ENCODE results near the gene CYB5R4. TPM values are rescaled to one million over a fixed set of nuclear protein-coding genes. Genes with fewer than 3 reads are reported as not detected.

Gene CYB5R4
- total and polyA plus RNA-seq, 2 experiments from 2014 or later = 4.1 to 17.5 TPM

DNA sequence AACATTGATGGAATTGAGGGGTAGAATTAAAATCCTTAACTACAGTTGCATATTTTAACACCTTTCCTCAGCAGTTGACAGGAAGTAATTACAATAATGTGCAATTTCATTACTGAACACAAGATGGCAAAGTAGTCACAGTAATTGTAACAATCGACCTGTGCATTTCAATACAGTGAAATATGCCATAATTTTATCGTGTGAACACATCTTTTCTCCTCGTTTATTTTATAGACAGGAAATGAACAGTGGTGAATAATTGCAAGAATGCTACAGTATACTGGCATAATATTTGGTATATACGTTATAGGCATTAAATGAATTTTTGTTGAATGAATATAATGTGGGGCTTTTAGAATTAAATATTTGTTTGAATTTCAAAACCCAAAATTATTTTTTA lies 25.0 kb downstream of the CYB5R4 start:
- DNase-seq = peak; percentile 70
- Histone ChIP-seq H3K27me3 (replicated peaks; ENCODE audit: insufficient read depth) (no peaks in the 10 kb centered on the region), H3F3A (ENCODE audit: insufficient read depth) (no peaks in the 10 kb centered on the region), H3K9me2 (ENCODE audit: insufficient read depth) (no peaks in the 10 kb centered on the region), H3K9me3 (ENCODE audit: low read depth) (no peaks in the 10 kb centered on the region), H3K36me3 (ENCODE audit: low read depth) (no peaks in the 10 kb centered on the region), H3K4me3 (0 out of 2 replicates have a peak overlapping the region, but pooled peaks have one; percentile 1), H3K9ac (no peak overlapping the region), H3K79me2 (ENCODE audit: insufficient read depth) (peaks cover 29% of the 10 kb centered on the region), H2AFZ (no peak overlapping the region), H4K20me1 (ENCODE audit: insufficient read depth) (no peaks in the 10 kb centered on the region), H3K4me2 (ENCODE audit: unreplicated experiment) (no peak overlapping the region), H3K4me1 (ENCODE audit: insufficient read depth) (0 out of 2 replicates have a peak, but pooled peaks cover 3% of the 10 kb centered on the region), H3K27ac (no peak overlapping the region)
- WGBS, 2 experiments (ENCODE audit: low coverage in 1 of 2, low lambda C conversion rate in 2 of 2, missing lambda C conversion rate in 2 of 2) = 3 to 5% methylated on average over 4 of the region's 4 CpGs
- in situ Hi-C loops (cut with MboI) = loop anchor here (25.0 kb wide), 3 partner anchors 678 to 1453 kb away; partner anchors contain the start of gene TBX18
- no peak for TF ChIP-seq EZH2 (IDR thresholded peaks at IDR 0.05; ENCODE audit: insufficient read depth, poor library complexity, severe bottlenecking)
- no peak for TF ChIP-seq EZH2phosphoT487 (IDR thresholded peaks at IDR 0.05; ENCODE audit: insufficient read depth, low read depth)

DNA sequence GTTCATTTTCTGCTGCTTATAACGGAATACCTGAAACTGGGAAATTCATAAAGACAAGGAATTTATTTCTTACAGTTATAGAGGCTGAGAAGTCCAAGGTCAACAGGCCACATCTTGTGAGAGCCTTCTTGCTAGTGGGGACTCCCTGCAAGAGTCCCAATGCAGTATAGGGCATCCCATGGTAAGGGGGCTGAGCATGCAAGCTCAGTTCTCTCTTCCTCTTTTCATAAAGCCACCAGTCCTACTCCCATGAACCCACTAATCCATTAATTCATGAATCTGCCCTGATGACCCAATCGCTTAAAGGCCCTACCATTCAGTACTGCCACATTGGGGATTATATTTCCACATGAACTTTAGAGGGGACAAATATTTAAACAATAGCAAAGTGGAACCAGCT lies 26.5 kb downstream of the CYB5R4 start:
- Histone ChIP-seq H4K20me1 (ENCODE audit: insufficient read depth) (no peaks in the 10 kb centered on the region), H3K9me2 (ENCODE audit: insufficient read depth) (no peaks in the 10 kb centered on the region), H3K4me3 (no peak overlapping the region), H3K79me2 (ENCODE audit: insufficient read depth) (peaks cover 16% of the 10 kb centered on the region), H3K9me3 (ENCODE audit: low read depth) (no peaks in the 10 kb centered on the region), H2AFZ (no peak overlapping the region), H3F3A (ENCODE audit: insufficient read depth) (no peaks in the 10 kb centered on the region), H3K27me3 (replicated peaks; ENCODE audit: insufficient read depth) (no peaks in the 10 kb centered on the region), H3K9ac (no peak overlapping the region), H3K36me3 (ENCODE audit: low read depth) (no peaks in the 10 kb centered on the region), H3K4me2 (ENCODE audit: unreplicated experiment) (no peak overlapping the region), H3K27ac (no peak overlapping the region), H3K4me1 (ENCODE audit: insufficient read depth) (0 out of 2 replicates have a peak, but pooled peaks cover 3% of the 10 kb centered on the region)
- TF ChIP-seq EZH2phosphoT487 (IDR thresholded peaks at IDR 0.05; ENCODE audit: insufficient read depth, low read depth) (no peak), EZH2 (IDR thresholded peaks at IDR 0.05; ENCODE audit: insufficient read depth, poor library complexity, severe bottlenecking) (no peak)
- no peak for DNase-seq
- in situ Hi-C loops (cut with MboI) = loop anchor here (25.0 kb wide), 3 partner anchors 676 to 1451 kb away; partner anchors contain the start of gene TBX18
- 98 to 99% methylated on average over 2 of the region's 2 CpGs for WGBS, 2 experiments (ENCODE audit: low coverage in 1 of 2, low lambda C conversion rate in 2 of 2, missing lambda C conversion rate in 2 of 2)

DNA sequence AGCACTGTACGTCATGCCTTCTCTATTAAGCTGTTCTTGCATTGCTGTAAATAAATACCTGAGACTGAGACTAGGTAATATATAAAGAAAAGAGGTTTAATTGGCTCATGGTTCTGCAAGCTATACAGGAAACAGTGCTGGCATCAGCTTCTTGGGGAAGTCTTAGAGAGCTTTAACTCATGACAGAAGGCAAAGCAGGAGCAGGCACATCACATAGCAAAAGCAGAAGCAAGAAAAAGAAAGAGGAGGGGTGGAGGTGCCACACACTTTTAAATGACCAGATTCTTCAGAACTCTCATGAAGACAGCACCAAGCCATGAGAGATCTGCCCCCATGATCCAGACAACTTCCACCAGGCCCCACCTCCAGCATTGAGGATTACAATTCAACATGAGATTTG lies 30.1 kb downstream of the CYB5R4 start:
- DNase-seq = no peak
- 0 out of 2 replicates have a peak, but pooled peaks cover 2% of the 10 kb centered on the region for H3K4me1 ChIP-seq (ENCODE audit: insufficient read depth)
- no peak for TF ChIP-seq EZH2 (IDR thresholded peaks at IDR 0.05; ENCODE audit: insufficient read depth, poor library complexity, severe bottlenecking)
- no peak for TF ChIP-seq EZH2phosphoT487 (IDR thresholded peaks at IDR 0.05; ENCODE audit: insufficient read depth, low read depth)
- in situ Hi-C loops (cut with MboI) = loop anchor here (25.0 kb wide), 3 partner anchors 673 to 1448 kb away; partner anchors contain the start of gene TBX18
- no peak overlapping the region for H2AFZ ChIP-seq
- no peak overlapping the region for H3K4me2 ChIP-seq (ENCODE audit: unreplicated experiment)
- H3K4me3 ChIP-seq = no peak overlapping the region
- no peaks in the 10 kb centered on the region for H3K36me3 ChIP-seq (ENCODE audit: low read depth)
- no peaks in the 10 kb centered on the region for H3K9me3 ChIP-seq (ENCODE audit: low read depth)
- H3F3A ChIP-seq (ENCODE audit: insufficient read depth) = no peaks in the 10 kb centered on the region
- H4K20me1 ChIP-seq (ENCODE audit: insufficient read depth) = peaks cover 6% of the 10 kb centered on the region; the same call in 1 of the 2 replicates
- H3K27ac ChIP-seq = no peak overlapping the region
- H3K79me2 ChIP-seq (ENCODE audit: insufficient read depth) = peaks cover 18% of the 10 kb centered on the region; the same call in 1 of the 2 replicates
- 94 to 100% methylated on average over 1 of the region's 1 CpG for WGBS, 2 experiments (ENCODE audit: low coverage in 1 of 2, low lambda C conversion rate in 2 of 2, missing lambda C conversion rate in 2 of 2)
- no peaks in the 10 kb centered on the region for H3K27me3 ChIP-seq (replicated peaks; ENCODE audit: insufficient read depth)
- no peaks in the 10 kb centered on the region for H3K9me2 ChIP-seq (ENCODE audit: insufficient read depth)
- H3K9ac ChIP-seq = no peak overlapping the region

DNA sequence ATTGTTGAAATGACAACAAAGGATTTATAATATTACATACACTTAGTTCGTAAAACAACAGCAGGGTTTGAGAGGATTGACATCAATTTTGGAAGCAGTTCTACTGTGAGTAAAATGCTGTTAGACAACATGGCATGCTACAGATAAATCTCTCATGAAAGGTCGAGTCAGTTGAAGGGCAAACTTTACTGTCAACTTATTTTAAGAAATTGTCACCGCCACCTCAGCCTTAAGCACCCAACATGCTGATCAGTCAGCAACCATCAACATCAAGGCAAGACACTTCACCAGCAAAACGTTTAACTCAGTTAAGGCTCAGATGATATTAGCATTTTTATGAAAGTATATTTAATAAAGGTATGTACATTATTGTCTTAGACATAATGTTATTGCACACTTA lies 31.0 kb downstream of the CYB5R4 start:
- DNase-seq = no peak
- WGBS, 2 experiments (ENCODE audit: low coverage in 1 of 2, low lambda C conversion rate in 2 of 2, missing lambda C conversion rate in 2 of 2) = 87 to 91% methylated on average over 4 of the region's 4 CpGs
- Histone ChIP-seq H3K9me3 (ENCODE audit: low read depth) (no peaks in the 10 kb centered on the region), H3K4me3 (no peak overlapping the region), H3K9me2 (ENCODE audit: insufficient read depth) (no peaks in the 10 kb centered on the region), H3K4me1 (ENCODE audit: insufficient read depth) (no peaks in the 10 kb centered on the region), H3K79me2 (ENCODE audit: insufficient read depth) (peaks cover 18% of the 10 kb centered on the region; the same call in 1 of the 2 replicates), H4K20me1 (ENCODE audit: insufficient read depth) (peaks cover 6% of the 10 kb centered on the region; the same call in 1 of the 2 replicates), H3K27ac (no peak overlapping the region), H3F3A (ENCODE audit: insufficient read depth) (no peaks in the 10 kb centered on the region), H3K27me3 (replicated peaks; ENCODE audit: insufficient read depth) (no peaks in the 10 kb centered on the region), H2AFZ (no peak overlapping the region), H3K4me2 (ENCODE audit: unreplicated experiment) (no peak overlapping the region), H3K9ac (no peak overlapping the region), H3K36me3 (ENCODE audit: low read depth) (no peaks in the 10 kb centered on the region)
- in situ Hi-C loops (cut with MboI) = loop anchor here (25.0 kb wide), 3 partner anchors 672 to 1447 kb away; partner anchors contain the start of gene TBX18
- TF ChIP-seq EZH2phosphoT487 (IDR thresholded peaks at IDR 0.05; ENCODE audit: insufficient read depth, low read depth) = no peak
- TF ChIP-seq EZH2 (IDR thresholded peaks at IDR 0.05; ENCODE audit: insufficient read depth, poor library complexity, severe bottlenecking) = no peak
